Measurements from ENCODE around the gene IGF2.
A peak's percentile ranks its signal among the peaks of the same experiment; 100 is the strongest.

IGF2 gene

GRCh38 chr11:2176389-2176900 is 37.3 kb upstream of the IGF2 start:
- no peak overlapping the region for H3K4me3 ChIP-seq (ENCODE audit: low read depth, low read length)
- DNase-seq (ENCODE audit: low read depth): no peak
- no peak for TF ChIP-seq CTCF (IDR thresholded peaks at IDR 0.05; ENCODE audit: low read depth, low read length, missing control alignments)

GRCh38 chr11:2175659-2176058 is 36.5 kb upstream of the IGF2 start:
- DNase-seq (ENCODE audit: low read depth): no peak
- TF ChIP-seq CTCF (IDR thresholded peaks at IDR 0.05; ENCODE audit: low read depth, low read length, missing control alignments): no peak
- no peak overlapping the region for H3K4me3 ChIP-seq (ENCODE audit: low read depth, low read length)

- no peak for DNase-seq (ENCODE audit: low read depth)
- no peak for TF ChIP-seq CTCF (IDR thresholded peaks at IDR 0.05; ENCODE audit: low read depth, low read length, missing control alignments)
- no peak overlapping the region for H3K4me3 ChIP-seq (ENCODE audit: low read depth, low read length)
Observed at GRCh38 chr11:2174361-2174760, 35.2 kb upstream of the IGF2 start.

GRCh38 chr11:2173761-2174160 is 34.6 kb upstream of the IGF2 start:
- H3K4me3 ChIP-seq (ENCODE audit: low read depth, low read length): no peak overlapping the region

GRCh38 chr11:2173150-2173693 is 34.0 kb upstream of the IGF2 start:
- H3K4me3 ChIP-seq (ENCODE audit: low read depth, low read length): no peak overlapping the region
- peak; percentile 40 for TF ChIP-seq CTCF (IDR thresholded peaks at IDR 0.05; ENCODE audit: low read depth, low read length, missing control alignments)
- DNase-seq (ENCODE audit: low read depth): no peak

More at GRCh38 chr11:2173761-2174160, 34.6 kb upstream of the IGF2 start:
- no peak for DNase-seq (ENCODE audit: low read depth)
- no peak for TF ChIP-seq CTCF (IDR thresholded peaks at IDR 0.05; ENCODE audit: low read depth, low read length, missing control alignments)

- H3K4me3 ChIP-seq (ENCODE audit: low read depth, low read length): no peak overlapping the region
- no peak for TF ChIP-seq CTCF (IDR thresholded peaks at IDR 0.05; ENCODE audit: low read depth, low read length, missing control alignments)
- no peak for DNase-seq (ENCODE audit: low read depth)
Observed at GRCh38 chr11:2172676-2173075, 33.5 kb upstream of the IGF2 start.

- H3K4me3 ChIP-seq (ENCODE audit: low read depth, low read length): no peak within 1 kb of the TSS
- DNase-seq (ENCODE audit: low read depth): no peak
Observed at GRCh38 chr11:2171591-2172003, 32.4 kb upstream of the IGF2 start, which contains the start of gene TH. TH (minus strand) TSS chr11:2171815; CDS start chr11:2171786, 29 bp downstream.

More at GRCh38 chr11:2171591-2172003, 32.4 kb upstream of the IGF2 start, which contains the start of gene TH:
- TF ChIP-seq CTCF (IDR thresholded peaks at IDR 0.05; ENCODE audit: low read depth, low read length, missing control alignments): no peak
